Thyroid gland (tissue), 4 donors: ENCODE measurements around the gene HERPUD1. TPM values are rescaled to one million over a fixed set of nuclear protein-coding genes. Genes with fewer than 3 reads are reported as not detected.
A peak's percentile ranks its signal among the peaks of the same experiment; 100 is the strongest.
"Not testable (repeated sequence)": the region's sequence is repeated elsewhere in the genome, so short reads cannot be mapped to it uniquely, and the experiment has no call there.

Experiments used
- DNase-seq, 2 donors: peaks; one replicate each; pipeline ENCODE4 v3.0.0-alpha.2; 2019
- H3K27ac ChIP-seq, 3 donors: fragments of 200-600 bp; sonication (generic); 1 replicate in 2 of 3; 2 replicates in 1 of 3; pipeline ENCODE4 v1.5.1; 2016 to 2019; ENCODE audit warnings: mild to moderate bottlenecking in 1 of 3, moderate library complexity in 1 of 3
- H3K27me3 ChIP-seq: fragments of 200-600 bp; sonication (generic); one replicate; pipeline ENCODE4 v1.5.1; 2019
- H3K36me3 ChIP-seq, 2 donors: fragments of 200-600 bp; sonication (generic); one replicate each; pipeline ENCODE4 v1.5.1; 2016 to 2019
- H3K4me1 ChIP-seq, 2 donors: fragments of 200-600 bp; sonication (generic); one replicate each; pipeline ENCODE4 v1.5.1; 2017 to 2019
- H3K4me3 ChIP-seq, 3 donors: fragments of 200-600 bp; sonication (generic); replicated peaks in 1 of 3; 1 replicate in 2 of 3; 2 replicates in 1 of 3; pipeline ENCODE4 v1.5.1; 2016; ENCODE audit warnings: mild to moderate bottlenecking in 1 of 3
- H3K9me3 ChIP-seq: fragments of 200-600 bp; sonication (generic); one replicate; pipeline ENCODE4 v1.5.1; 2017
- CTCF ChIP-seq, 6 experiments: fragments of 200-600 bp in 3 of 6; fragments of 450-650 bp in 3 of 6; sonication (generic) in 3 of 6; IDR thresholded peaks; one replicate each; pipeline ENCODE4 v1.5.1; 2016 to 2019; ENCODE audit warnings: antibody characterized with exemption in 6 of 6, mild to moderate bottlenecking in 2 of 6, inconsistent platforms in 1 of 6, moderate library complexity in 1 of 6
- POLR2A ChIP-seq, 2 donors: fragments of 450-650 bp; IDR thresholded peaks; one replicate each; pipeline ENCODE4 v1.6.1; 2017; ENCODE audit warnings: antibody characterized with exemption in 2 of 2, mild to moderate bottlenecking in 2 of 2, moderate library complexity in 1 of 2
- WGBS, 2 donors: methylation state at CpG; one replicate each; pipeline ENCODE4 v1.1.5; 2017; 5-methylcytosine and 5-hydroxymethylcytosine counted together
- intact Hi-C: fragments of 100-400 bp; cut with DNase I; formaldehyde crosslinking; loops from one replicate; pipeline ENCODE4 v1.15.1; 2023
- microRNA-seq: library from miRNA; unstranded; fragments of <30 nt; microRNA quantifications from one replicate; pipeline ENCODE4, GENCODE V29; 2016
- total RNA-seq, 4 donors: library from RNA; depleted of rRNA; stranded (reverse); fragments of >200 nt; gene quantifications; one replicate each; pipeline ENCODE4 v1.2.3, GENCODE V29; 2016

Gene HERPUD1
- total RNA-seq, 4 donors from 2014 or later = 212 to 659 (median 321) TPM

GRCh38 chr16:56990407-56991286 is 58.7 kb downstream of the HERPUD1 start:
- 79 to 87% methylated on average over 16 of the region's 16 CpGs for WGBS, 2 donors
- H3K27ac ChIP-seq = peak overlapping the region in 2 of 3 donors; percentile 73 to 82
- TF ChIP-seq POLR2A (IDR thresholded peaks at IDR 0.05) = no peak
- TF ChIP-seq CTCF (IDR thresholded peaks at IDR 0.05) = no peak
- H3K4me1 ChIP-seq = peaks cover 0 to 17% of the 10 kb centered on the region in 2 donors
- no peaks in the 10 kb centered on the region for H3K36me3 ChIP-seq
- intact Hi-C loops = no loop called here
- no peak for DNase-seq
- H3K27me3 ChIP-seq = no peaks in the 10 kb centered on the region
- peak overlapping the region in 1 of 3 donors; percentile 82 for H3K4me3 ChIP-seq
- H3K9me3 ChIP-seq = no peaks in the 10 kb centered on the region

GRCh38 chr16:56992431-56992830 is 60.5 kb downstream of the HERPUD1 start:
- DNase-seq, H3K9me3 ChIP-seq, intact Hi-C loops, H3K36me3 ChIP-seq, H3K4me1 ChIP-seq, H3K27me3 ChIP-seq, H3K4me3 ChIP-seq: not testable (repeated sequence)
- 89 to 100% methylated on average over 1 of the region's 1 CpG for WGBS, 2 donors
- peak overlapping the region in 1 of 3 donors; percentile 12 for H3K27ac ChIP-seq

GRCh38 chr16:56993204-56993603 is 61.3 kb downstream of the HERPUD1 start:
- intact Hi-C loops = no loop called here
- TF ChIP-seq POLR2A (IDR thresholded peaks at IDR 0.05) = no peak
- no peak for TF ChIP-seq CTCF (IDR thresholded peaks at IDR 0.05)
- WGBS, 2 donors = 58 to 65% methylated on average over 2 of the region's 2 CpGs
- no peak for DNase-seq
- Histone ChIP-seq H3K27ac (no peak overlapping the region), H3K36me3 (no peaks in the 10 kb centered on the region), H3K4me1 (peaks cover 0 to 8% of the 10 kb centered on the region in 2 donors), H3K27me3 (no peaks in the 10 kb centered on the region), H3K4me3 (no peak overlapping the region), H3K9me3 (no peaks in the 10 kb centered on the region)

- no peak overlapping the region for H3K27ac ChIP-seq
- H3K4me3 ChIP-seq = no peak overlapping the region
- no peaks in the 10 kb centered on the region for H3K36me3 ChIP-seq
- DNase-seq = no peak
- peaks cover 0 to 4% of the 10 kb centered on the region in 2 donors for H3K4me1 ChIP-seq
- no peaks in the 10 kb centered on the region for H3K9me3 ChIP-seq
- intact Hi-C loops = no loop called here
- H3K27me3 ChIP-seq = no peaks in the 10 kb centered on the region
- WGBS, 2 donors = 76 to 85% methylated on average over 5 of the region's 5 CpGs
- TF ChIP-seq CTCF (IDR thresholded peaks at IDR 0.05) (no peak), POLR2A (IDR thresholded peaks at IDR 0.05) (no peak)
Observed at GRCh38 chr16:56994311-56994710, 62.4 kb downstream of the HERPUD1 start.

Small RNAs within 50 kb of the gene (microRNA-seq; reads per million reads assigned to microRNA genes)
- not detected for gene MIR6863

Other genes with a start within 250 kb of the HERPUD1 start
- 1,000 to 10,000 TPM in 1 of 4 donors, 100 to 1,000 TPM in 3; 314 to 2,825 (median 445) TPM for gene MT1X, start 249.7 kb upstream of the HERPUD1 start, total RNA-seq
- 100 to 1,000 TPM in 2 of 4 donors, 10 to 100 TPM in 2; 70.1 to 150 (median 97.4) TPM for gene NUP93, start 202.0 kb upstream of the HERPUD1 start, total RNA-seq
- gene SLC12A3, start 66.9 kb upstream of the HERPUD1 start, total RNA-seq = not detected
- gene CETP, start 29.8 kb downstream of the HERPUD1 start, total RNA-seq = 1 to 10 TPM in 3 of 4 donors, under 1 TPM in 1; 0.40 to 4.0 (median 1.7) TPM
- 10 to 100 TPM; 14.1 to 33.5 (median 20.5) TPM for gene NLRC5, start 57.4 kb downstream of the HERPUD1 start, total RNA-seq
- gene CPNE2, start 160.4 kb downstream of the HERPUD1 start, total RNA-seq = 10 to 100 TPM; 26.6 to 33.3 (median 29.2) TPM